Stimulated activated CD4-positive, alpha-beta T cell treated with anti-CD3 and anti-CD28 coated beads, Interleukin-1b, Interleukin-23, amount 100 ng/mL, for 48 hours (primary cell): ENCODE measurements around the gene CHL1.

Experiments used
- DNase-seq: peaks from one replicate; pipeline ENCODE4 v3.0.0-alpha.2; 2020

CHL1 gene

GRCh38 chr3:288417-288816, 91.9 kb downstream of the CHL1 start:
- no peak for DNase-seq

- DNase-seq, result no peak
Measured at GRCh38 chr3:291028-291427, 94.5 kb downstream of the CHL1 start.

- DNase-seq, result no peak
Measured at GRCh38 chr3:291646-292436, 95.3 kb downstream of the CHL1 start.

- no peak for DNase-seq
Measured at GRCh38 chr3:294096-294495, 97.5 kb downstream of the CHL1 start.

- DNase-seq, result no peak
Measured at GRCh38 chr3:294581-294980, 98.0 kb downstream of the CHL1 start.

- DNase-seq, result no peak
Measured at GRCh38 chr3:295166-295565, 98.6 kb downstream of the CHL1 start.

GRCh38 chr3:297585-297984, 101.0 kb downstream of the CHL1 start:
- no peak for DNase-seq

- no peak for DNase-seq
Measured at GRCh38 chr3:299590-300301, 103.2 kb downstream of the CHL1 start.

- DNase-seq, result no peak
Measured at GRCh38 chr3:307182-307581, 110.6 kb downstream of the CHL1 start.

- DNase-seq, result no peak
Measured at GRCh38 chr3:308597-309321, 112.2 kb downstream of the CHL1 start.

GRCh38 chr3:312160-312733, 115.7 kb downstream of the CHL1 start:
- no peak for DNase-seq

- DNase-seq, result no peak
Measured at GRCh38 chr3:312911-313310, 116.3 kb downstream of the CHL1 start.

- DNase-seq, result no peak
Measured at GRCh38 chr3:317012-317411, 120.4 kb downstream of the CHL1 start.

- DNase-seq, result no peak
Measured at GRCh38 chr3:318903-319302, 122.3 kb downstream of the CHL1 start.

- no peak for DNase-seq
Measured at GRCh38 chr3:324423-324822, 127.9 kb downstream of the CHL1 start.

GRCh38 chr3:325495-325894, 128.9 kb downstream of the CHL1 start:
- DNase-seq, result no peak

- DNase-seq, result no peak
Measured at GRCh38 chr3:330494-331115, 134.0 kb downstream of the CHL1 start.

GRCh38 chr3:331881-332280, 135.3 kb downstream of the CHL1 start:
- DNase-seq, result no peak

- DNase-seq, result no peak
Measured at GRCh38 chr3:332701-333100, 136.1 kb downstream of the CHL1 start.

- no peak for DNase-seq
Measured at GRCh38 chr3:335240-335639, 138.7 kb downstream of the CHL1 start.

- DNase-seq, result no peak
Measured at GRCh38 chr3:339351-339750, 142.8 kb downstream of the CHL1 start.

- no peak for DNase-seq
Measured at GRCh38 chr3:341998-342397, 145.4 kb downstream of the CHL1 start.

GRCh38 chr3:346186-346585, 149.6 kb downstream of the CHL1 start:
- DNase-seq, result no peak
